Parathyroid adenoma (tissue), 2 donors: ENCODE data around the gene SS18L1.

Source experiments
- H2AFZ ChIP-seq: fragments of 300-600 bp; sonication (generic); one replicate; pipeline ENCODE4 v1.7.0; 2017; ENCODE audit warnings: antibody characterized with exemption, mild to moderate bottlenecking
- H3K27ac ChIP-seq: fragments of 300-600 bp; sonication (generic); one replicate; pipeline ENCODE4 v1.7.0; 2017
- H3K27me3 ChIP-seq: fragments of 300-600 bp; sonication (generic); one replicate; pipeline ENCODE4 v1.7.0; 2017; ENCODE audit warnings: low read length; ENCODE audit not compliant: control insufficient read depth, insufficient read depth
- H3K36me3 ChIP-seq: fragments of 300-600 bp; sonication (generic); one replicate; pipeline ENCODE4 v1.7.0; 2017; ENCODE audit warnings: low read length; ENCODE audit not compliant: control insufficient read depth, insufficient read depth
- H3K4me1 ChIP-seq: fragments of 300-600 bp; sonication (generic); one replicate; pipeline ENCODE4 v1.7.0; 2017; ENCODE audit warnings: control low read depth
- H3K4me2 ChIP-seq: fragments of 300-600 bp; sonication (generic); one replicate; pipeline ENCODE4 v1.7.0; 2017; ENCODE audit warnings: low read length
- H3K4me3 ChIP-seq: fragments of 300-600 bp; sonication (generic); one replicate; pipeline ENCODE4 v1.7.0; 2017; ENCODE audit warnings: low read depth, low read length
- H3K79me2 ChIP-seq: fragments of 300-600 bp; sonication (generic); one replicate; pipeline ENCODE4 v1.7.0; 2017; ENCODE audit warnings: control low read depth
- H3K9ac ChIP-seq: fragments of 300-600 bp; sonication (generic); one replicate; pipeline ENCODE4 v1.7.0; 2017; ENCODE audit warnings: mild to moderate bottlenecking
- H3K9me3 ChIP-seq: fragments of 300-600 bp; sonication (generic); one replicate; pipeline ENCODE4 v1.7.0; 2017; ENCODE audit warnings: low read length; ENCODE audit not compliant: control insufficient read depth
- TF ChIP-seq, protein P1 (sequence below): fragments of 300-600 bp; sonication (generic); IDR thresholded peaks from one replicate; pipeline ENCODE4 v1.7.0; 2017; ENCODE audit warnings: antibody characterized with exemption, mild to moderate bottlenecking
- donor health status: primary hyperparathyroidism.

Gene SS18L1

DNA sequence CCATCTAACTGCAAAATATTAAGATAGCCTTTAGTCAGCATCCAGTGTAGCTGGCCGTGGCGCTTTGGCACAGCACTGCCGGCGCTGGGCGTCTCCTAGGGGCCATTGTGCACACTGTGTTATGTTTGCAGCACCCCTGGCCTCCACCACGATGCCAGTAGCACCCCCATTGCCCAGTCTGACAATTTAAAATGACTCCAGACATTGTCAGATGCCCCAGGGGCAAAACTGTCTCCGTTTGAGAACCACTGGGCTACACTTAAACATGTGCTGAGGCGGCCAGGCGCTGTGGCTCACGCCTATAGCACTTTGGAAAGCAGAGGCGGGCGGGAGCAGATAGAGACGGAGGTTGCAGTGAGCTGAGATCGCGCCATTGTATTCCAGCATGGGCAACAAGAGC, 33.3 kb downstream of the SS18L1 start:
- Histone ChIP-seq H3K9me3 (no peaks in the 10 kb centered on the region), H3K27ac (no peak overlapping the region), H3K4me2 (no peak overlapping the region), H3K36me3 (no peaks in the 10 kb centered on the region), H2AFZ (no peak overlapping the region), H3K79me2 (no peaks in the 10 kb centered on the region), H3K27me3 (no peaks in the 10 kb centered on the region), H3K4me3 (no peak overlapping the region), H3K4me1 (no peaks in the 10 kb centered on the region), H3K9ac (no peak overlapping the region)
- TF ChIP-seq, protein P1, sequence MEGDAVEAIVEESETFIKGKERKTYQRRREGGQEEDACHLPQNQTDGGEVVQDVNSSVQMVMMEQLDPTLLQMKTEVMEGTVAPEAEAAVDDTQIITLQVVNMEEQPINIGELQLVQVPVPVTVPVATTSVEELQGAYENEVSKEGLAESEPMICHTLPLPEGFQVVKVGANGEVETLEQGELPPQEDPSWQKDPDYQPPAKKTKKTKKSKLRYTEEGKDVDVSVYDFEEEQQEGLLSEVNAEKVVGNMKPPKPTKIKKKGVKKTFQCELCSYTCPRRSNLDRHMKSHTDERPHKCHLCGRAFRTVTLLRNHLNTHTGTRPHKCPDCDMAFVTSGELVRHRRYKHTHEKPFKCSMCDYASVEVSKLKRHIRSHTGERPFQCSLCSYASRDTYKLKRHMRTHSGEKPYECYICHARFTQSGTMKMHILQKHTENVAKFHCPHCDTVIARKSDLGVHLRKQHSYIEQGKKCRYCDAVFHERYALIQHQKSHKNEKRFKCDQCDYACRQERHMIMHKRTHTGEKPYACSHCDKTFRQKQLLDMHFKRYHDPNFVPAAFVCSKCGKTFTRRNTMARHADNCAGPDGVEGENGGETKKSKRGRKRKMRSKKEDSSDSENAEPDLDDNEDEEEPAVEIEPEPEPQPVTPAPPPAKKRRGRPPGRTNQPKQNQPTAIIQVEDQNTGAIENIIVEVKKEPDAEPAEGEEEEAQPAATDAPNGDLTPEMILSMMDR, result no peak

DNA sequence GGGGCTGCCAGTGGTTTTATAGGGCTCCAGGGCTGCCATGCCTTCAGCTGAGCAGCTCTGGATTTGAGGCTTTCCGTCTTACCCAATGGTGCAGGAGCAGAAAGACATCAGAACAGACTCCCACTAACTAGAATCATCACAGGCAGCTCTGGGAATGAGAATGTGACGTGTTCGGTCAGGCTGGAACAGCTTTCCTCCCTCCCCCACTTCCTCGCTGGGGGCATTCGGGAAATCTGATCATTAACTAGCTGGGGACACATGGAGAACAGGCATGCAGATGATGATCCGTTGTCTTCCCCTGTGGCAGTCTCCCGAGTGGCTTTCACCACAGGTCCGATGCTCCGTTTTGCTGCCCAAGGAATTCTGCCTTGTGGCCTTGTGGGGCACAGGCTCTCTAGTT, 33.7 kb downstream of the SS18L1 start:
- TF ChIP-seq, protein P1, result no peak

DNA sequence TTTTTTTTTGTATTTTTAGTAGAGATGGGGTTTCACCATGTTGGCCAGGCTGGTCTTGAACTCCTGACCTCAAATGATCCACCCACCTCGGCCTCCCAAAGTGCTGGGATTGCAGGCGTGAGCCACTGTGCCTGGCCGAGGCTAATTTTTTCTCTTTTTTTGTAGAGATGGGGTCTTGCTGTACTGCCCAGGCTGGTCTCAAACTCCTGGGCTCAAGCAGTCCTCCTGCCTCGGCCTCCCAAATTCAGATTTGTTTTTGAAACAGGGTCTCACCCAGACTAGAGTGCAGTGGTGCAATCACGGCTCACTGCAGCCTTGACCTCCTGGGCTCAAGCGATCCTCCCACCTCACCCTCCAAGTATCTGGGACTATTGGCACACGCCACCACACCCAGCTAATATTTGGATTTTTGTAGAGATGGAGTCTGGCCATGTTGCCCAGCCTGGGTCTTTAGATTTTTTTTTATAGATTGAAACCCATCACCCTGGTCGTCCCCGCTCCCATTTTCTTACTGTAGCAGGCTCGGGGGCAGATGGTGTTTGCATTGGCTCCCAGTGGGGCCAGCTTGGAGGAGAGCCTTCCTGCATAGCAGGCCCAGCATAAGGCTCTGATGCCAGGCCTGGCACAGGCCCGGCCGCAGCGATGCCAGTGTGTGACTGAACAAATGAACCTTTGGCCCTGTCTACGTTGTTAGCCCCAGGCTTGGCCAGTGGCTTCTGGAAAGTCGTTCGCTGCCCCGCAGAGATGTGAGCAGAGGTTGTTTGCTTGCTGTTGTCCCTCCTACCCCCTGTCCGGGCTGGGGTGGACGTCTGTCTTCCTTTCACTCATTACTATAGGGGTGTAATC, 35.0 kb downstream of the SS18L1 start:
- H3K9me3 ChIP-seq, result no peaks in the 10 kb centered on the region
- H3K79me2 ChIP-seq, result peaks cover 7% of the 10 kb centered on the region
- no peaks in the 10 kb centered on the region for H3K36me3 ChIP-seq
- no peaks in the 10 kb centered on the region for H3K4me1 ChIP-seq
- H3K27ac ChIP-seq, result no peak overlapping the region
- H3K9ac ChIP-seq, result no peak overlapping the region
- no peak overlapping the region for H3K4me2 ChIP-seq
- TF ChIP-seq, protein P1, result no peak
- no peaks in the 10 kb centered on the region for H3K27me3 ChIP-seq
- H2AFZ ChIP-seq, result no peak overlapping the region
- H3K4me3 ChIP-seq, result no peak overlapping the region

More for the DNA sequence above, 33.7 kb downstream of the SS18L1 start:
- Histone ChIP-seq H3K79me2 (no peaks in the 10 kb centered on the region), H3K9ac (no peak overlapping the region), H3K4me3 (no peak overlapping the region), H3K4me2 (no peak overlapping the region), H3K27ac (no peak overlapping the region), H3K9me3 (no peaks in the 10 kb centered on the region), H3K36me3 (no peaks in the 10 kb centered on the region), H3K4me1 (no peaks in the 10 kb centered on the region), H3K27me3 (no peaks in the 10 kb centered on the region), H2AFZ (no peak overlapping the region)

DNA sequence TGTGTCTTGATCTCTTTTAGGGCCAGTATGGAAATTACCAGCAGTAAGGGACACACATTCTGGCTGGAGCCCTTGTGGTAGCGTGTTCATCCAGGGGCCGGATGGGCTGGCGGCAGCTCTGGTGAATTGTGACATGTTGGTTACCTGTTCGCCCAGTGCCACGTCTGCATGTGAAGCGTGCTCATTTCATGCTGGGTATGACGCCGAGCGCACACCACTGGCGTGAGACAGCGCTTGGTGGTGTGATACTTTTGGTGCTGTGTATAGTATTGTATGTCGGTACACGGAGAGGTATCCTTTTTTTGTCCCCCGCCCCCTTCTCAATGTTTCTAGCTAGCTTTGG, 35.6 kb downstream of the SS18L1 start:
- no peaks in the 10 kb centered on the region for H3K36me3 ChIP-seq
- H3K27ac ChIP-seq, result no peak overlapping the region
- TF ChIP-seq, protein P1, result no peak
- peaks cover 11% of the 10 kb centered on the region for H3K79me2 ChIP-seq
- no peak overlapping the region for H2AFZ ChIP-seq
- no peaks in the 10 kb centered on the region for H3K9me3 ChIP-seq
- no peak overlapping the region for H3K4me2 ChIP-seq
- H3K4me1 ChIP-seq, result peaks cover 4% of the 10 kb centered on the region
- no peak overlapping the region for H3K4me3 ChIP-seq
- H3K27me3 ChIP-seq, result no peaks in the 10 kb centered on the region
- H3K9ac ChIP-seq, result no peak overlapping the region

DNA sequence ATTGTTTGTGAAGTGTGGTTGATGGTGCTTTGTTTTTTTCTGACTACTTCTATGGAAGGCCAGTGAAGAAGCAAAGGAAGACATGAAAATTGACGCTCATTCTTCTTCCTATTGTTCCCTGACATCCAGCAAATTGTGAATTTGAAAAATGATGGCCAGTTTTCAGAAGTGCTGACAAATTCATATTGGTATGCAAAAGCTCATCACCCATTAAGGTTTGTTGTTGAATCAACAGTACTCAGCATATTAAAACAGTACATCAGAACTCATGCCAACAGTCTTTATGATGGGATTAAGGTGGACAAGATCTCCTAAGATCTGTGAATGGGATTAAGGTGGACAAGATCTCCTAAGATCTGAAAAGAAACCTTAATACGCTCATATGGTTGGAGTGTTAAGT, 38.2 kb downstream of the SS18L1 start:
- Histone ChIP-seq H3K27ac (no peak overlapping the region), H3K27me3 (no peaks in the 10 kb centered on the region), H3K4me1 (peaks cover 4% of the 10 kb centered on the region), H3K36me3 (no peaks in the 10 kb centered on the region), H3K9ac (no peak overlapping the region), H3K9me3 (no peaks in the 10 kb centered on the region), H3K4me2 (peak overlapping the region; percentile 100), H3K79me2 (peaks cover 20% of the 10 kb centered on the region), H3K4me3 (peak overlapping the region; percentile 96), H2AFZ (peak overlapping the region; percentile 86)
- TF ChIP-seq, protein P1, result no peak
